AG04449 (cell line): ENCODE results near the gene OBSCN.

Experiments used
- CTCF ChIA-PET: fragments of 350-600 bp; formaldehyde crosslinking; extraction: SDS; loops from one replicate; lab custom pipeline; 2021; ENCODE audit warnings: antibody characterized with exemption; lab: Yijun Ruan, JAX
- POLR2A ChIA-PET: fragments of 400-600, 350-600 bp; formaldehyde crosslinking; extraction: SDS; loops from one replicate; lab custom pipeline; 2020; ENCODE audit warnings: antibody characterized with exemption, inconsistent platforms; lab: Yijun Ruan, JAX
- DNase-seq: peaks from one replicate; pipeline ENCODE4 v3.0.0-alpha.2; 2010; ENCODE audit warnings: low read depth, low spot score
- H3K4me3 ChIP-seq: 2 replicates; pipeline ENCODE4 v1.5.1; 2011; ENCODE audit warnings: low read depth, mild to moderate bottlenecking, control low read depth, low read length
- CTCF ChIP-seq: IDR thresholded peaks from one replicate; pipeline ENCODE4 v1.5.1; 2011; ENCODE audit warnings: mild to moderate bottlenecking, moderate library complexity, low read length, control low read depth, inconsistent platforms; ENCODE audit not compliant: insufficient read depth; ENCODE audit errors: missing control alignments

The OBSCN gene

GRCh38 chr1:228306275-228307217, 98.7 kb downstream of the OBSCN start:
- ChIA-PET CTCF (no interaction called here), POLR2A (no interaction called here)
- no peak overlapping the region for H3K4me3 ChIP-seq
- no peak for TF ChIP-seq CTCF
- no peak for DNase-seq

DNA sequence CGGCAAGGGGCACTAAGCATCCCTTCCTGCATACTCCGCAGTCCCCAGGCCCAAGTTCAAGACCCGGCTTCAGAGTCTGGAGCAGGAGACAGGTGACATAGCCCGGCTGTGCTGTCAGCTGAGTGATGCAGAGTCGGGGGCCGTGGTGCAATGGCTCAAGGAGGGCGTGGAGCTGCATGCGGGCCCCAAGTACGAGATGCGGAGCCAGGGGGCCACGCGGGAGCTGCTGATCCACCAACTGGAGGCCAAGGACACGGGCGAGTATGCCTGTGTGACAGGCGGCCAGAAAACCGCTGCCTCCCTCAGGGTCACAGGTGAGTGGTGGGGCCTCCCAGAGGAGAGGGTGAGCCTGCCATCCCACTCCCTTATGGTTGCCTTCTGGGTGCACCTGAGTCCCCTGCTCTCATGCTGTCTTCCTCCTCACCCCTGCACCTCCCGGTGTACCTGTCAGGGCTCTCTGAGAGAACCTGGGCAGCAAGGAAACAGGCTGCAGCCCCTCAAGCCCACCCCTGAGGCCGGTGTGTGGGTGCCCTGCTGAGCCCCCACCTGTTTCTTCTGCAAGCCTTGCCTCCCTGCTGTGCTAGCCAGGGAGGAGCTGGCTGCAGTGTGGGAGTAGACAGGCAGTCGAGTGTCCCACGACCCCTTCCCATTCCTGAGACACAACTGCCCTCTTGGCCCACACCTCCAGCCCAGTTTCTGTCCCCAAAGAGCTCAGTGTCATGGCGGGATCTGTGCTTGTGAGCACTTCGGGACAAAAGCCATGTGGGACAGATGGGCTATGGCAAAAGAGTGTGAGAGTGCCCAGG, 99.6 kb downstream of the OBSCN start:
- H3K4me3 ChIP-seq = no peak overlapping the region
- DNase-seq = no peak
- ChIA-PET POLR2A (no interaction called here), CTCF (no interaction called here)
- no peak for TF ChIP-seq CTCF

DNA sequence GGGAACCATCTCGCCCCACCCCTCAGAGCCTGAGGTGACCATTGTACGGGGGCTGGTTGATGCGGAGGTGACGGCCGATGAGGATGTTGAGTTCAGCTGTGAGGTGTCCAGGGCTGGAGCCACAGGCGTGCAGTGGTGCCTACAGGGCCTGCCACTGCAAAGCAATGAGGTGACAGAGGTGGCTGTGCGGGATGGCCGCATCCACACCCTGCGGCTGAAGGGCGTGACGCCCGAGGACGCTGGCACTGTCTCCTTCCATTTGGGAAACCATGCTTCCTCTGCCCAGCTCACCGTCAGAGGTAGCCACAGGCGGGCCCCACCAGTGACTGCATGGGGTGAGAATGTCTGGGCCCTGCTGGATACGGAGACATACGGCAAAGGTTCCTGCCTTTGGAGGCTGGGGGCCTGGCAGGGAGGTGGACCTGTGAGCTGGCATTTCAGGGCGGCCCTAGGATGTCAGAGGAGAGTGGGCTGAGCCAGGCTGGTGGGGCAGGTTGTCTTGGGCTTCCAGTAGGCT, 100.3 kb downstream of the OBSCN start:
- no peak overlapping the region for H3K4me3 ChIP-seq
- ChIA-PET POLR2A (no interaction called here), CTCF (no interaction called here)
- no peak for TF ChIP-seq CTCF
- DNase-seq = no peak

- DNase-seq = no peak
- CTCF ChIA-PET = no interaction called here
- no peak for TF ChIP-seq CTCF
- H3K4me3 ChIP-seq = no peak overlapping the region
- POLR2A ChIA-PET = no interaction called here
Observed at GRCh38 chr1:228308628-228309325, 100.9 kb downstream of the OBSCN start.

- H3K4me3 ChIP-seq = no peak overlapping the region
- DNase-seq = no peak
- ChIA-PET POLR2A (no interaction called here), CTCF (no interaction called here)
- TF ChIP-seq CTCF = no peak
Observed at GRCh38 chr1:228309326-228310067, 101.7 kb downstream of the OBSCN start.
